Measurements from ENCODE around the gene IGIP.

IGIP gene

DNA sequence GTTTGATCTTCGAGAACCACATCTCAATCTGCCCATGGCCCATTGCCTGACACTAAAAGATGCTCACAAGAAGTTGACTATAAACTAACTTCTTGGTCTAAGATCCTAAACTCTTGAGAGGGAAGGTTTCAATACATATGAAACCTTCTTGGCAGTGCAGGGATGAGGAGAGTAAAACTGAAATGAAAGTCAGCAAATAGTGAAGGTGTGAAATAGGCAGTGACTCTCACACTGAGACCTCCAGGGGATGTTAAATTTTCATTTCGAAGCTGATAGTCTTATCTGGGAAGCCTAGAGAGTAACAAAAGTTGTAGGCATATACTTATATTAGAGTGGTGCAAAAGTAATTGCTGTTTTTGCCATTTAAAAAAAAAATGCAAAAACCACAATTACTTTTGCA lies 48.3 kb downstream of the IGIP start:
- TF ChIP-seq, protein P1, sequence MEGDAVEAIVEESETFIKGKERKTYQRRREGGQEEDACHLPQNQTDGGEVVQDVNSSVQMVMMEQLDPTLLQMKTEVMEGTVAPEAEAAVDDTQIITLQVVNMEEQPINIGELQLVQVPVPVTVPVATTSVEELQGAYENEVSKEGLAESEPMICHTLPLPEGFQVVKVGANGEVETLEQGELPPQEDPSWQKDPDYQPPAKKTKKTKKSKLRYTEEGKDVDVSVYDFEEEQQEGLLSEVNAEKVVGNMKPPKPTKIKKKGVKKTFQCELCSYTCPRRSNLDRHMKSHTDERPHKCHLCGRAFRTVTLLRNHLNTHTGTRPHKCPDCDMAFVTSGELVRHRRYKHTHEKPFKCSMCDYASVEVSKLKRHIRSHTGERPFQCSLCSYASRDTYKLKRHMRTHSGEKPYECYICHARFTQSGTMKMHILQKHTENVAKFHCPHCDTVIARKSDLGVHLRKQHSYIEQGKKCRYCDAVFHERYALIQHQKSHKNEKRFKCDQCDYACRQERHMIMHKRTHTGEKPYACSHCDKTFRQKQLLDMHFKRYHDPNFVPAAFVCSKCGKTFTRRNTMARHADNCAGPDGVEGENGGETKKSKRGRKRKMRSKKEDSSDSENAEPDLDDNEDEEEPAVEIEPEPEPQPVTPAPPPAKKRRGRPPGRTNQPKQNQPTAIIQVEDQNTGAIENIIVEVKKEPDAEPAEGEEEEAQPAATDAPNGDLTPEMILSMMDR (IDR thresholded peaks at IDR 0.05) = no peak

DNA sequence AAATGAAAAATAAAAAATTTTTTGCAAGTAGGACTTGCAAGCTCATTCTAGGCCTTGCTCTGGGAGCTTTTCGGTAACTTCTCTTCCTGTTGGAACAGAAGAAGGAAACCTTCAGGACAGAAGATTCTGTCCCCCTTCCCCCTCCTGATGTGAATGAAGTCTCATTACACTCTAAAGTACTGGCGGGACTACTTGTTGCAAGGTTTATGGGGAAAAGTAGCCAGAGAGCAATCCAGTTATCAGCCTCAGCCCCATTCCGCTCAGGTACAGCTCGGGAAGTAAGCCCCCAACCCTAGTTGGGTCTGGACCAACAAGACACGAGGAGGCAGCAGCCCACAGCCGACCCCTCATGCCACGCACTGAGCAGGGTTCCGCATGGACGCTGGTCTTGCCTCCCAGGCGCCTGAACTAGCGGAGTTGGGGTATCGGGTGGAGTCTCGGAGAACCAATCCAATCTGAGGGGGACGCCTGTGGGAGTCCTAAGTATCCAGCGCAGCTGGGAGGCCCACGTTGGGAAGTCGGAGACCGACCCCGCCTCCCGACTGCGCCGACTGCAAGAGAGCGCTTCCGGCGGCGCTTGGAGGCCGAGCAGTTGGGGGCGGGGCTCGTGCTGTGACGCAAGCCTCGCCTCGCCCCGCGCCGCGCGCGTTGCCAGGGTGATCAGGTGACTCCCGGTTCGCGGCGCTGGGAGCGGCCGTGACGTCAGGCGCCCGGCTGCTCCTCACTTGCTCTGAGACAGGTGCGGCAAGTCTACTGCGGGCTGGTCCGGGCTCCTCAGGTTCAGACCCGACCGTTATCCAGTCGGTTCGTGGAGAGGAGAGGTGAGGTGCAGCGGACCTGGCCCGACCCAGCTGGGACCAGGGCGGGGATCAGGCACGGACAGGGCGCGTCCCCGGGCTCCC lies 49.0 kb downstream of the IGIP start, which contains the start of gene CYSTM1:
Gene CYSTM1, plus strand, starts transcription at position 724 of the 902 bp plus-strand sequence. CDS start 19,278 bp downstream, outside the sequence.
- TF ChIP-seq, protein P1 (IDR thresholded peaks at IDR 0.05) = no peak

DNA sequence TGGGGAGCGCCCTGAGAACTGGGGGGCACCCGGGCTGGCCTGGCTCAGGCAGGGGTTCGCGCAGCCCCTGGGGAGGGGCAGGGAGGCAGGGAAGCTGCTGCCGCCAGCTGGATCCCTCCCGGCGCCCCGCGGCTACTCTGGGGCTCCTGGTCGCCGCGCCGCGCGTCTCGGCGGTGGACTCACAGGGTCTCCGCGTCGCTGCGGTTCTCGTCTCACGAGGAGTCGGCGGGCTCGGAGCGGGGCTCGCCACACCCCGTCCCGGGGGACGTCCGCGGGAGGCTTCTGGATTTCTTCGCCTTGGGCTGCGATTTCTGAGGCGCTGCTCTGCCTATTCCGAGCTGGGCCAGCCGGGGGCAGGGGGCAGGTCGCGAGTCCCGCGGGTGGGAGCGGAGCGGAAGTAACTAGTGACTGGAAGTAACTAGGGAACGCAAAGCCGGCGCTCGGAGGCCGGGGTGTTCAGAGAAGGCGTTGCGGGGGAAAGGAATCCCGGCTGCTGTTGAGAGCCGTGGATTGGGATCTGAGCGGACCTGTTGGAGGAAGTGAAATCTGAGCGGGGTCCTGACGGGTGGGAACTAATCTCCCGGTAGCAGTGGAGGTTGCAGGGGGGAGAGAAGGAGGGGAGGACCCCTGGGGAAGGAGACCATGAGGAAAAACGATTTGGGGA lies 49.8 kb downstream of the IGIP start:
- TF ChIP-seq, protein P1 (IDR thresholded peaks at IDR 0.05) = no peak; the same call in 1 of the 2 replicates

DNA sequence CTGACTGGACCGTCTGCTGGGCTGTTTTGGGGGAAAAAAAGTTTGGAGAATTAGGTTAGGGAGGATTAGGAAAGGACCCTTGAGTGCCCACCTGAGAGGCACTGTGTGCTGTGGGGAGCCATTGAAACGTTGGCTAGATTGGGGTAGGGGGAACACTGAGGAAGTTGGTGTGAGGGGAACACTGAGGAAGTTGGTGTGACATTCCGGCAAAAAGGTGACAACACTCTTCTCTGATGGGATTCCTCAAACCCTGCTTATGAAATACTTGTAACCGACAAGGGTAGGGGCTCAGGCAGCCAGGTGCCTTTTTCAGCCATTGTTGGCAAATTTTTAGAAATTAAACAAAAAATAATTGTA lies 50.3 kb downstream of the IGIP start:
- TF ChIP-seq, protein P1 (IDR thresholded peaks at IDR 0.05) = no peak

DNA sequence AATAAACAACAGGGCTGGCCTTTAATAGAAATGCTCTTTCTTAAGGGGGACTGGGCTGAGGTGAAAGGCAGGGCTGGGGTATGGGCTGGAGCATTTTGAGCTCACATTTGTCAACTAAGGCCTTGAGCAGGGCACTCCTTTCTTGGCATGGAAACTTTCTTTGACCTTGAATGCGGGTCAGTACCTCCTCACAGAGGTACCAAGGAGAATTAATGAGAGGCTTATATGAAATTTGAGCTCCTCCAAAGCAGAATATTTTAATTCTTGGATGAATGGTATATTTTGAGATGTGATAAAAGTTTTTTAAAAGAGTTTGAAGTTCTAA lies 52.3 kb downstream of the IGIP start:
- TF ChIP-seq, protein P1 (IDR thresholded peaks at IDR 0.05) = no peak

DNA sequence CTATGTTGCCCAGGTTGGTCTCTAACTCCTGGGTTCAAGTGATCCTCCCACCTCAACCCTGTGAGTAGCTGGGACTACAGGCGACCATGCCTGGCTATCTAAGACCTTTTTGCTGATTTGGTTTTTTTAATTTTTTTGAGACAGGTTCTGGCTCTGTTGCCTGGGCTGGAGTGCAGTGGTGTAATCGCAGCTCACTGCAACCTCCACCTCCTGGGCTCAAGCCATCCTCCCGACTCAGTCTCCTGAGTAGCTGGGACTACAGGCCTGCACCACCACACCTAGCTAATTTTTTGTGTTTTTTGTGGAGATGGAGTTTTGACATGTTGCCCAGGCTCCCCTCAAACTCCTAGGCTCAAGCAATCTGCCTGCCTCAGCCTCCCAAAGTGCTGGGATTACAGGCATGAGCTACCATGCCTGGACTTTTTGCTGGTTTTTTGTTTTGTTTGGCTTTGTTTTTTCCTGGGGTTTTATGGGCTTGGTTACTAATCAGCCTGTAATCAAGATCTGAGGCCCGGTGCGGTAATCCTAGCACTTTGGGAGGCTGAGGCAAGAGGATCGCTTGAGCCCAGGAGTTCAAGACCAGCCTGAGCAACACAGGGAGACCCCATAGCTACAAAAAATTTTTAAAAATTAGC lies 52.9 kb downstream of the IGIP start:
- TF ChIP-seq, protein P1 (IDR thresholded peaks at IDR 0.05) = no peak

All from LNCAP (cell line).